Suppressor macrophage treated with lipopolysaccharide for 1 hour (primary cell): Measurements from ENCODE around the gene PRKCH.
"Not testable (repeated sequence)": the region's sequence is repeated elsewhere in the genome, so short reads cannot be mapped to it uniquely, and the experiment has no call there.

ENCODE experiments used
- DNase-seq, 3 donors: peaks; one replicate each; pipeline ENCODE4 v3.0.0-alpha.2; 2020 to 2022

PRKCH gene

DNA sequence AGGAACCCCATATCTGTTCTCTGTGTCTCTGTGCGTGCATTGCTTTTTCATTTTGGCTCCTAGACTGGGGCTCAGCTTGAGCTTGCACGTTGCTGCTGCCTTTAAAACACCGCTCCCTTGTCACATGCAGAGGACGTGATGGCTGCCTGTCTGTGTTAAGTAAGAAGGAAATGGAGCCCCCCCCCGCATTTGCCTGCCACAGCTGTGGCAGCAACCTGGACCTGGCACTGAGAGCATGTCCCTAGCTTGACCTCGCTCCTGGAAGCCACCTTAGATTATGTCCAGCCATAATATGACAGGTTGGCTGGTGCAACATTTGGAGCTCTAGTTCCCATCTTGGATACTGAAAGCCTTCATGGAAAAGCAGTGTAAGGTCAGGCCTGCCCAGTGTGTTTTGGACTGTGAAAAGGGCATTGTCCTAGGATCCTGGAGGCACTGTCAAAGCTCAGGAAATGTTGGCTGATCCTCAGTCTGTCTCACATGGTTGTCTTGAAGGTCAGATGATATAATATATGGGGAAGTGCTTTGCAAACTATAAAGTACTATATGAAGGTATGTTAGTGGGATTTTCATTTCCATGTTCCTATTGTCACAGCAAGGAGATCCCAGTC lies 73.8 kb downstream of the PRKCH start:
- no peak for DNase-seq

DNA sequence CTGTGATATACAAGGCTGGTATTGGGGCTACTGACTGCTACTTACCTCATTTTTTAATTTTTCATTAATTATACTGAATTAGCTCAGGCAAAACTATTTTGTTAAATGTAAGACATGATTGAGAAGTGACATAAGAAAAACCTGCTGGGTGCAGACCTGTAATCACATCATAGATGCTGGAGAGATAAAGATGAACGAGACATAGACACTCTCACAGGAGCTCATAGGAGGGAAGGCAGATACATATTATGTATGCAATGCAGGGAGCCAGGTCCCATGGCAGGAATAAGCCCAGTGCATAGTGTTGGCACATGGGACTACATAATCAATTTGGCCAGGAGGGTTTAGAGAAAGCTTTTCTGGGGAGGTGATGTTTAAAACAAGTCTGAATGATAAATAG lies 74.9 kb downstream of the PRKCH start:
- no peak for DNase-seq

DNA sequence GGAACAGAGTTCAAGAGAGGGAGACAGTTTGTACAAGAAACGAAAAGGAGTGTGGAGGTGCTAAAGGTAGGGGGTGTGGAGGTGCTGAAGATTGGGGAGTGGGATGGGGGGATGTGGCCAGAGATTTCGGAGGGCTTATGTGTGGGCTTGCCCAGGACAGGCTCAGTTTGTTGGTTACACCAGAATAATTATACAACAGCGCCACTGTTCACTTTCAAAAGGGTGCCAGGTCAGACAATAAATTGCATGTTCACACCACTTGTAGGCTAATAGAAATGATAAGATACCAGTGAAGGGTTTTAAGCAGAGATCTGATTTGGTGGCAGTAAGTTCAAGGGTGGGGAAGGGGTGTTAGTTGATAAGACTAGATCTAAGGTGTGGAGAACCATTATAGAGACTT lies 75.3 kb downstream of the PRKCH start:
- no peak for DNase-seq

DNA sequence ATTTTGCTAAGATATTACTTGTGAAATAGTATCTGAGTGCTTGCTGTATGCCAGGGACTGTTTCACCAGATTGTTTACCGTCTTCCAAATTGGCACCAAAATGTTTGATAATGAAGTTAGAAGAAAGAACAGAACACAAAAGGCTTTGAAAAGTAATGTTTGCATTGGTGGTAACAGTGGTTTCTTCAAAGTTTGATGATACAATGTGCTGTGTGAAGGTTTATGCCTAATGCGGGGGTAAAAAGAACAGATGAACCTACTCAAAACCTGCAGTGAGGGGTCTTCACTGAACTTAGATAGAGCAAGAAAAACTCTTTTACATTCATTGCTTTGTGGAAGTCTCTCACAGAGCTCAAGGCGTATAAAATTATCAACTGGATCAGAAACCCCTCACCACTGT lies 76.2 kb downstream of the PRKCH start:
- DNase-seq: no peak

DNA sequence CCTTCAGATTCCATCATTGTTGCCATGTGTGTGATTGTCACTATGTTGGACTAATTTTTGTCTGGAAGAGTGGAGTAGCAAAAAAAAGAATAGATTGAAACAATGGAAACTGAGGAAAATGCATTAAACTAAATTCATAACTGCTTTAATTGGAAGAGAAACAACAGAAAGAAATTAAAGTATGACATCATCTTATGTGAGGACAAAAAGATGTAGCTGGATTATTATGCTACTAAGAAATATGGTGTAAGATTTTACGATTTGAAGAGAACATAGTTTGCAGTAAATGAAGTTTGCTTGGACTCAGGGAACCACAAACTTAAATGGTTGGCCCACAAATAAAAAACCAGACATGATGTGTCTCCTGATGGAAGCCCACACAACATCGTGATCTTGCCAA lies 76.8 kb downstream of the PRKCH start:
- no peak for DNase-seq

DNA sequence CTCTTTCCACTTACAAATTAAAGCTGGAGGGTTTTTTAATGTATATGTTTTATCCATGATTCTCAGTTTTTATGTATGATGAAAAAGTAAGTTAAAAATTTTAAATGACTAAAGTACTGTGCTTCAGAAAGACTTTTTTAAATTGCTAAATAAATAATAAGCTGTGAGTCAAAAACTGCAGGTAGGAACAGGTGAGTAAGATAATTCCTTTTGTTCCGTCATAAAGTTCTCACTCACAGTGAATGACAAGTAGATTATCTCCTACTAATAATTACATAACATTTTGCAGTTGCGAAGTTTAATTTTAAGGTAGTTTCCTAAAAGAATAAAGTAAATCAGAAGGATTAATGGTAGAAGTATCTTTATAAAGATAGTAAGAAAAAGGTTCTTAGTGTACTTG lies 78.0 kb downstream of the PRKCH start:
- DNase-seq: no peak

DNA sequence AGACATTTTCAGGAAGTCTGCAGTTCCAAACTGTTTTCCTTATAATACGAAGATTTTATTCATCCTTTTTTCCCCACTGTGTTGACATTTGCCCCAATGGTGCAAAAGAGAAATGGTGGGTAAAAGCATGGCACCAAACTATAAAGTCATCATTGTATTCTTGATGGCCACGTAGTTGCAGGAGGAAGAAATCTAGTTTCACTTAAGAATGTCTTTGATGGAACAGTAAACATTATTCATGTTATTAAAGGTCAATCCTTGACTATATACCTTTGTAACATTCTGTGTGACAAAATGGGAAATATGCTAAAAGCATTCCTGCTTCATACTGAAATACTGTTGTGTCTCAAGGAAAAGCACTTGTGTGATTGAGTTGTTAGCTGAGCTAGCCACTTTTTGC lies 80.1 kb downstream of the PRKCH start:
- no peak for DNase-seq

DNA sequence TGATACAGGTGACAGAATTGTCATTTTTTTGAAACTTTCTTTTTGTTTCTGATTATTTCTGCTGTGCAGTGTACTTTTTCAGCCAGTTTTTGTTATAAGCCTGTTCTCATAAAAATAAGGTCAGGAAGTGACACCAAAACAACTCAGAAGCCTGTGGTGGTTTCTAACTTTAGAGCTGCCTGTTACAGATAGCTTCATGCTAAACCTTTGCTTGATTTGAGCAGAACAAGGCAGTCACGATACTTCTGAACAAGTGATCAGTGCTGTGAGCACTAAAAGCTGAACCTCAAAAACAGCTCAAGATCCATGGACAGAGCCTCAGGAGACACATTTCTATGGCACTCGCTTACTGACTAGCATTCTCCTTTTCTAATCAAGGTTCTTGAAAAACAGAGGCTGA lies 82.0 kb downstream of the PRKCH start:
- DNase-seq: no peak

DNA sequence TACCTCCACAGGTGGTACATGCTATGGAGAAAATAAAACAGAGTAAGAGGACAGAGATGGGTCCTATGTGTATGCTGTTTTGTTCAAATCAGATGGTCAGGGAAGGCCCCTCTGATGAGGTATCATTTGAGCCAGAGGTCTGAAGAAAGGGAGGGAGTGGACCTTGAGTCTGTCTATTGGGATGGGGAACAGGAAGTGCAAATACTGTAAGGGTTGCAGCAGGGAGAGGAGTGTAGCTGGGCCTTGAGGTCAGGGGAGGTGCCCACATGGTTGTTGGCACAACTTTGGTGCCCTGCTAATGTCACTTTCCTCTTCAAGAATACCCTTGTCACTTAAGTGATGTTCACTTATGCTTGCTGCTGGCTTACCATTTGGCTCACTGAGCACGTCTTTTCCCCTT lies 83.3 kb downstream of the PRKCH start:
- DNase-seq: no peak

DNA sequence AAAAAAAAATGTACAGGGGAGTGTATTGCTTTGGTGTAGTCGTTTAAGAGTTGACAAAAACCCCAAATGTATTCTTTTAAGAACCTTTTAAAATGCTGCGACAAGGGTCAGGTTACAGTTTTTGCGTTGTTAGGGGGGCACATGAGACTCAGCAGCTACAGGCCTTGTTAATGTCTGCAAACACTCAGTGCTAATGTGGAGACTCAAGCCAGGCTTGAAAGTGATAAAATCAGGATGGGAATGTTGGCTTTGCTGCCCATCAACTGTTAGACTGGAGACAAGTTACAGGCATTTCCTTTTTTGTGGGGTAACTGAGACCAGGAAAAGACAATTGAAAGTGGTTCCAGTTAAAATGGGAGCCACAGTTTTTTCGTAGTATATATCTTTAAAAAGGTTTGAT lies 84.8 kb downstream of the PRKCH start:
- no peak for DNase-seq

DNA sequence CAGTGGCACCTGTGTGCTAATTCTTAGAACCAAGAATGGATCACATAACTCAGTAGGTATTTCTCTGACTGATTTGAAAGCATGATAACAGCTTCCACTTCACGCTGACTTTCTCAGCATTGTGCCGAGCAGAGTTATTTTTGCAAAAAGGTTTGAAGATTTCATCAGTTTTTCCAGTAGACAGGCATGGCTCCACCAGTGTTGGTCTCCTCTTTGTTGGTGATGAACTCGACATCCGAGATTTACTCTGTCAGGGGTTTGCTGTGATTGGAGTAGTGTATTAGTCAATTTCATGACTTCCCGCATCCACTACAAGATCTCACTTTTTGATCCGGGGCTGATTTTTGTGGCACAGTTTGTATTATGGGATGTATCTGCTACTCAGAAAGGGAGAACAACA lies 85.3 kb downstream of the PRKCH start:
- DNase-seq: no peak

DNA sequence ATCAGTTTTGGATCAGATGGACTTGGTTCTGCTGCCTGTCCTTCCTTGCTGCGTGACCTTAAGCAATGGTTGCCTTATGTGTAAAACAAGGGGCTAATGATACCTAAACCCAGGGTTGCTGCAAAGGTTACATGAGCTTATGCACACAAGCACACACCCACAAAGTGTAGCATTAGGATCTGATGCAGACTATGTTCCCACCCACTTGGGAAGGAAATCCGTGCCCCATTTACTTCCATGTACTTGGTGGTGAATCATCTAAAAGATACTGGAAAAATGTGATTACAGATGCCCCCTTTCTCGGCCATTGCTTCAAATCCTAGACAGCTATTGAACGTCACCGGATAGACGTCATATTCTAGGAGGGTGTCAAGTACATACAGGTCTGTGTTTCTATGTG lies 87.1 kb downstream of the PRKCH start:
- no peak for DNase-seq

DNA sequence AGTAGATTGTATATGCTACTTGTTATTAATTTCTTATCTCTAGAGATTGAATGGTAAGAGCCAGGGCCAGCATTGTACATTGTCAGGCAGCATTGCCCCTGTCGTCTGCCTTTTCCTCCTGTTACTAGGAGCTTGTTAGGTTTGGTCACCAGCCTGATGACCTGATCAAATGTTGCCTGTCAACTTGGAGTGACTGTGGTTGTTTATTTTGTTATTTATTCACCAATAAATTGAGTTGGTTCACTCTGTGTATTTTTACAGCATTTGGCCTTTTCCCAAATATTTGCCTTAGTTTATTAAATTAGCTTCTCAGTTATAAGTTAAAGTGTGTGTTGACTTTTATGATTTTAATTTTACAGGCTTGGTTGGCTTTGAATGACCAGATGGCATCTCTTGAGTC lies 88.4 kb downstream of the PRKCH start:
- no peak for DNase-seq

DNA sequence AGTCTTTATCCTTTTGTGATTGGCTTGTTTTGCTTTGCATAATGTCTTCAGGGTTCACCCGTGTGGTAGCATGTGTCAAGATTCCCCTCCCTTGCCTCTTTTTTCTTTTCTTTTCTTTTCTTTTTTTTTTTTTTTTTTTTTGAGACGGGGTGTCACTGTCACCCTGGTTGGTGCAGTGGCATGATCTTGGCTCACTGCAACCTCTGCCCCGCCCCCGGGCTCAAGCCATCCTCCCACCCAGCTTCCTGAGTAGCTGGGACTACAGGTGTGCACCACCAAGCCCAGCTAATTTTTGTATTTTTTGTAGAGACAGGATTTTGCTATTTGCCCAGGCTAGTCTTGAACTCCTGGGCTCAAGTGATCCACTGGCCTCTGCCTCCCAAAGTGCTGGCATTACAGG lies 94.6 kb downstream of the PRKCH start:
- DNase-seq: not testable (repeated sequence)

DNA sequence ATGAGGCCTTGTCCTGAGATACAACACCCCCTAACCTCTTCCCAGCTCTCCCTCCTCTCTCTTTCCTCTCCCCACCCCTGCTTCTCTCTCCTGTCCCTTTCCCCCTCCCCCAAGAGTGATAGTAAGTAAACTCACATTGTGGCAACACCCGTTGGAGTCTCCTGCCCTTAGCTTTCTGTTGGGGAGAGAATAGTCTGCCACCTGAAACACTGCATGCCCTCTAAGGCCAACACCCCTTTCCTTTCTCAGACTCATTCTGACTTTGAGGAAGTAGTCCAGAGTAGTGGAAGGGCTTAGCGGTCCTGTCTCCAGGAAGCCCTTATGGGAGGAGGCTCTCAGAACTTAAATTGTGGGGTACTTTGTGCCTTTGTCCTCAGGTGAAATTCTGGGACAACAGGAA lies 95.2 kb downstream of the PRKCH start:
- DNase-seq: peak; percentile 39 to 48 (median 43)

DNA sequence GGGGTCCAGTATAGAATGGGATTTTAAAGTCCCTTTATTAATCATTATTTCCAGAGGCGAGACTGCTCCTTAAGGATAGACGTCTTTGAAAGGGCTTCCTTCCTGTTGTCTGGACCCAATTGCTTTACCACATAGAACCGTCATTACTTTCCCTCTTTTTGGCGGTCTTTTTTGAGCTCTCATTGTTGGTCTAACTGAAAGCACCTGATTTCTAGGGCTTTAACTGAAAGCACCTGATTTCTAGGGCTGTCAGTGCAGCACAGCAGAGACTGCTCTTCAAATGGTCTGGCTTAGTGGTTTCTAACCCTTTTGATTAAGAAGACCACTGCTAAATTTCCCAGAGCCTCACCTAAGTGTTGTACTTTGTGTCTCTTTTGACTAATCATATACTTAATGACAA lies 95.8 kb downstream of the PRKCH start:
- no peak for DNase-seq

DNA sequence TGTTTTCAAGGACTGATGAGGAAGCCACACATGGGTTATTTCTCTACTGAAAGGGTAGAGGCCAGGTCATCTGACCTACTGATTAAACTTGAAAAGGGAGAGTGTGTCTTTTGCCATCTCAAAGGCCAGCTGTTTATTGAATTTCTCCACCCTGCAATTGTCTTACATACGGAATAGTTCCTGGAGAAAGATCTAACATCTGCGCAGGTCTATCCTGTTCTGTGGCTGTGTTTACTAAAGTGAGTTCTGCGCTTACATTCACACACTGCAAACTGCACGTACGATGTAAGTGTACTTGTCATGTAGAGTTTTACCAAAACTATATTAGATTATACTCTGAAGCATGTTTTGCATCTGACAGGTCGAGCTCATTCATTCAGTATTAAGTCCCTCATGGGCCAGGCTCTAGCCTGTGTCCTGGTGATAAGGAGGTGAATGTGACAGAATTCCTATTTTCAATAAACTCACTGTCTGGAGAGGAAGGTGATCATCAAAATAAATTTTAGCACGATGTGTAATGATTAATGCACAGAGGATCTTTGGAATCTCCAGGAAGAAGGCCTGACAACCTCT lies 96.6 kb downstream of the PRKCH start:
- DNase-seq: no peak

DNA sequence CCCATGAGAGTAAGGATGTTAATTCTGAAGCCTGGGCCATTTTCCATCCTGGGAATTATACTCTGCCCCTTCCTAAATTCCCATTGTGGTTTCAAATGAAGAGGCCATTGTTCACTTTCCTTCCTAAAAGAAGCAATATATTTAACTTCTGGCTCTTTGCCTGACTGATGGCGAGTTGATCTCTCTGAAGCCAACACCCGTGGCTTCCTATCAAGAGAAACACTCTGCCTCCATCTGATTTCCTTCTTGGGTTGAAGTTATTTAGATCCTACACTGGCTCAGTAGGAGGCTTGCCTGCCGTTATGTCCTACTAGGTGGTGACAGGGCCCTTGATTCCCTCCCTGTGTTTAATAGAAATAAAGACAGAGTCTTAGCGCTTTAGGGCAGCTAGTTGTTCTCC lies 97.4 kb downstream of the PRKCH start:
- DNase-seq: no peak

DNA sequence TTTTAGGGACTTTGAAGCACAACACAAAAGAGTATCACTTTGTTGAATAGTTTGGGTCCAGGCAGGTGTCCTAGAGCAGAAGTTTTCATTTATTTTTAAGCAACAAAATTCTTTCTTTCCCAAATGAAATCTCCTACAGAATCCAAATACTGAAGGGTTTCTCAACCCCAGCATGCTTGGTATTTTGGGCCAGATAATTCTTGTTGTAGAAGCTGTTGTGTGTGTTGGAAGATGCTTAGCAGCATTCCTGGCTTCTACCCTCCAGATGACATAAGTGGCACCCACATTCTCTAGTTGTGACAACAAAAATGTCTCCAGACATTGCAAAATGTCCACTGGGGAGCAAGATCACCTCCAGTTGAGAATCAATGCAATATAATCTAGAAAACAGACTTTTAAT lies 97.8 kb downstream of the PRKCH start:
- no peak for DNase-seq

DNA sequence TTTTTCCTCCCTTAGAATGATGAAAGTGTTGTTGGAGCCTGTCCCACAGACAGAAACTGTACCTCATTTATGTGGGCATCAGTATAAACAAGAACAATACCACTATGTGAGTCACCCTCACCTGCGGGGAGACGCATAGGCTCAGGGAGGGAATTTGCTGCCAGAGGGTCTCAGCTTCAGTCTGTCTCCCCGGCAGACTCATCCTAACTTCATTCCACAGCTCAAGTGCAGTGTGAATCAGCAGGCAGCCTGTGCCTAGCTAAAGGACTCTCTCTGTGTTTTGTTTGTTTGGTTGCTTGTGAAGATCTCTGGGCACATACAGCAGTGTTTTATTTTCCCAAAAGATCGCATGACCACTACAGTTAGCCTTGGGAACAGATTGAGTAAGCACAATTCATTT lies 98.9 kb downstream of the PRKCH start:
- DNase-seq: no peak

DNA sequence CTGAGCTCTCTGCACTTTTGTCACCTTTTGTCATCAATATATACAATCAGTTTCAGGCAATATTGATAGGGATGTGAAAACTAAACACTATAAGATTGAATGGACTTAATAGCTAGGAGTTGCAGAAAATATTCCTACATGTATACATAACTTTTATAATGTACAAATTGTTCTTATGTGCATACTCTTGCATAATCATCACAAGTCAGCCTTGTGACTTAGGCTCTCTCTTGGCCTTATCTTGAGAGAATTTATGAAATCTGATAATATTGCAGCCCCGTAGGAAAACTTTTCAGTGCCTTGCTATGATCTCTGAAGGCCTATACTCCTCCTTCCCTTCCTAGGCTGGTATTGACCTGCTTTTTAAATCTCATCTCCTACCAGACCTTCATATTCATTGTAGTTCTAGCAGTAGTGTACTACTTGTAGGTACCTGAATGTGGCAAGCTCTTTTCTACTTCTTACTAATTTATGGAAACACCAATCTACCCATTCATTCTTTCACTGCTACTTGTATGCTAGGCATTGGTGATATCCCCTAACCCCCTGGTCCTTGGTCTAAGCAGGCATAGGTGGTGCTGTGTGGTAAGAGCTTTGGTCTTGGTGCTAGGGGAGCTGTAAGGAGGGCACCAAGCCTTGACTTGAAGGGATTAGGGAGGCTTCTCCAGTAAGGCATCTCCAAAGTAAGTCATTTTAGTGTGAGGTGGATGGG lies 100.0 kb downstream of the PRKCH start:
- no peak for DNase-seq

DNA sequence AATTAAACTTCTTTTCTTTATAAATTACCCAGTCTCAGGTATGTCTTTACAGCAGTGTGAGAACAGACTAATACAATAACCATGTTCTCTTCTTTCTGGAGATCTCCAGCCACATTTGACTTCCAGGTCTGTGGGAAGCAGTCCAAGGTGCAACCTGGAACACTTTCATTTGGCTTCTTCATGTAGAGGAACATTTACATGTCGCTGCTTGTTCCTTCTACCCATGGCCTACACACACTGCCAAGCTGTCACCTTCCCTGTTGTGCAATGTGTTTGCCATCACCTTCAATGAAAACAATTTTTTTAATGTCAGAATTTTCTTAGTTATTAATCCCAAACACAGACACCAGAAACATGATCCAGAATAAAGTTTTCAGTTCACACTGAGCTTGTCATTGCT lies 104.7 kb downstream of the PRKCH start:
- DNase-seq: no peak

DNA sequence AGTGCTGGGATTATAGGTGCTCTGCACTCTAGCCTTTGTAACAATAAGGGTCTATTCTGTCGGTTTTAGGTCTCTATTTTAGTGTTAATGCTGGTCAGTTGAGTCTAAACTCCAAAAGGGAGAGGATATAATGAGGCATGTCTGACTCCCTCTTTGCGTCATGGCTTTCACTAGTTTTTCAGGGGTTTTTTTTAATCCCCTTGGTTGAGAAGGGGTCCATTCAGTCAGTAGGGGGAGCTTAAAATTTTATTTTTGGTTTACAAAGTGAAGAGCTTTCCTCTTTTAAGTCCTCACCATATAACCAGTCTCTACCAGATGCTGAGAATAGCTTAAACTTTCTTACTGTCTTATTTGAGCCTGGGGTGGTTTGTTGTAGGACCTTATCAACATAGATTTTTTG lies 106.9 kb downstream of the PRKCH start:
- DNase-seq: no peak

DNA sequence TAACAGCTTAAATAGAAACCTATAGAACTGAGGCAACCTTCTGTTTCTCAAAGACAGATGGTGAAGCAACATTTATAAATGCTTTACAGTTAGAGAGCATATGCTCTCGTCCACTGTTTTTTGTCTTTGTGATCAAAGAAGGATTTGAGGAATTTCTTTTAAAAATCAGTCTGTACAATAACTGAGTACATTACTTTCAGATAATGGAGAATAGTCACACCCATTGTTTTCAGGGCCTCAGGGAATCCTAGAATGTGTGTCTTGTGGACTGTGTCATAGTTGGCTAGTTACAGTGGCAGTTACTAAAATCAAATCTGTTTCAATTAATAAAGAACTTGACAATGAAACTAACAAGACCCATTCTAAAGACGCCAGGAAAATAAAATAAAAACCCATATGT lies 107.9 kb downstream of the PRKCH start:
- no peak for DNase-seq
